HK-2 (cell line): ENCODE results near the gene FKBP4.
"Not testable (repeated sequence)": the region's sequence is repeated elsewhere in the genome, so short reads cannot be mapped to it uniquely, and the experiment has no call there.

Experiments
- DNase-seq: peaks from one replicate; pipeline ENCODE4 v3.0.0-alpha.2; 2018; ENCODE audit not compliant: unreplicated experiment

Gene FKBP4, protein sequence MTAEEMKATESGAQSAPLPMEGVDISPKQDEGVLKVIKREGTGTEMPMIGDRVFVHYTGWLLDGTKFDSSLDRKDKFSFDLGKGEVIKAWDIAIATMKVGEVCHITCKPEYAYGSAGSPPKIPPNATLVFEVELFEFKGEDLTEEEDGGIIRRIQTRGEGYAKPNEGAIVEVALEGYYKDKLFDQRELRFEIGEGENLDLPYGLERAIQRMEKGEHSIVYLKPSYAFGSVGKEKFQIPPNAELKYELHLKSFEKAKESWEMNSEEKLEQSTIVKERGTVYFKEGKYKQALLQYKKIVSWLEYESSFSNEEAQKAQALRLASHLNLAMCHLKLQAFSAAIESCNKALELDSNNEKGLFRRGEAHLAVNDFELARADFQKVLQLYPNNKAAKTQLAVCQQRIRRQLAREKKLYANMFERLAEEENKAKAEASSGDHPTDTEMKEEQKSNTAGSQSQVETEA

GRCh38 chr12:2794736-2795289 lies at the start of gene FKBP4:
FKBP4 (plus strand) TSS chr12:2794970; CDS start chr12:2795140, 170 bp downstream.
- peak; percentile 80 for DNase-seq

- DNase-seq = no peak
Observed at GRCh38 chr12:2745655-2746054, 49.1 kb upstream of the FKBP4 start.

- DNase-seq = no peak
Observed at GRCh38 chr12:2749580-2749979, 45.2 kb upstream of the FKBP4 start.

GRCh38 chr12:2750185-2750584 lies 44.6 kb upstream of the FKBP4 start:
- DNase-seq = no peak

GRCh38 chr12:2751230-2751629 lies 43.5 kb upstream of the FKBP4 start:
- no peak for DNase-seq

GRCh38 chr12:2751686-2752085 lies 43.1 kb upstream of the FKBP4 start:
- no peak for DNase-seq

DNA sequence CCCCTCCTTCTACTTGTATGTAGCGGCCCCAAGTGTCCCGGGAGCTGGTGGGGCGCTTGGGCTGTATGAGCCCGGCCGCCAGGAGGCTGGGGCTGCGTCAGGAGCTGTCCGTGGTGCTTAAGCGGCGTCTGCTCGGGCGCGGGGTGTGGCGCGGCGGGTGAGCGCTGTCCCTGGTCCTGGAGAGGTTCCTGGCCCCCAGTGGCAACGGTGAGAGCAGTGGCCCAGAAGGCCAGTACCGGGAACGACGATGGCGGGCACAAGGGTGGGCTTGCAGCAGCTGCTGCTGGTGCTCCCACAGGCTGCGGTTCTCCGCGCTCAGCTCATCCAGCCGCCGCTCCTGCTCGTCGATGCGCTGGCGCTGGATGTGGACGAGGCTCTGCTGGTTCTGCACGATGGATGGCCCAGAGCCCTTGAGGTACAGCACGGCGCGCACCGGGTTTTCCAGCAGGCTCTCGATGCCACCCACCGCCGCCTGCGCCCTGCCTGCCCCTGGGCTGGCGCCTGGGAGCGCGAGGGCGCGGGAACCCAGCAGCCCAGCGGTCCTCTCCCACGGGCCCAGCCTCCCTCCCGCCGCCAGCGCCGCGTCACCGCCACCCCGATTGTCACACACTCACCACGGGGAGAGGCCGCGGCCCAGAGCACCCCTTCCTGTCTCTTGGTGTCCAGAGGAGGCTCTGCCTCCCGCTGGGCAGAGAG lies 41.9 kb upstream of the FKBP4 start:
- DNase-seq = peak; percentile 84

DNA sequence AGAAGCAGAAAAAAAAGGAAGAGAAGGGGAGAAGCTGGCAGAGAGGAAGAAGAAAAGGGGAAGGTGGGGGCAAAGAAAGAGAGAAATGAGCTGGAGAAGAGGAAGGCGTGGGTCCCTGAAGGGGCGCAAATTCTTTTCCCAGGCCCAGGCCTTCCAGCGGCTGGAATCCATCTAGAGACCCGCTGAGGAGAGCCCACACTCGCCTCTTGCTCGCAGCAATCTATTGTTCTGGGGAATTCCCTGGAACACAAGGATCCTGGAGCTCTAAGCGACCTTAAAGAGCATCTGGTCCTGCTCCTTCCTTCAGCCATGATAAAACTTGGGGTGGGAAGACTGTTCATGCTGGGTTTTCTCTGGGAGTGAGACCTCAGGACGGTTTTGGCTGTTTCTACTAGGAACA lies 41.2 kb upstream of the FKBP4 start:
- DNase-seq = no peak

DNA sequence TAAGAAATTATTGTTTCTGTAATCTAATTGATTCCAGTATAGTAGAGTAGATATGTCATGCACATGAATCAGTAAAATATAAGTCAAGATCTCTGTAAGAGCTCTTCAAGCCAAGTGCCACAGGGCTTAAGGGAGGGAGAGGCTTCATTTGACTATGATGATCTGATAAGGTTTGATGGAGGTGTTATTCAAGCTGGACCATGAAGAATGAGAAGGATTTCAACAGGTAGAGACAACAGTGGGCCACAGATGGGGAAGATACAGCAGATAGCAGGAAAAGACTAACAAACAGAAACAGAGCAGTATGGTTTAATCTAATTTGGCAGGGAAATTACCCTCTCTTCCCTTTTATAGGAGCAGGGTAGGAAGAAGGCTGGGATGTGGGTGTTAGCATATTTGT lies 40.6 kb upstream of the FKBP4 start:
- no peak for DNase-seq

DNA sequence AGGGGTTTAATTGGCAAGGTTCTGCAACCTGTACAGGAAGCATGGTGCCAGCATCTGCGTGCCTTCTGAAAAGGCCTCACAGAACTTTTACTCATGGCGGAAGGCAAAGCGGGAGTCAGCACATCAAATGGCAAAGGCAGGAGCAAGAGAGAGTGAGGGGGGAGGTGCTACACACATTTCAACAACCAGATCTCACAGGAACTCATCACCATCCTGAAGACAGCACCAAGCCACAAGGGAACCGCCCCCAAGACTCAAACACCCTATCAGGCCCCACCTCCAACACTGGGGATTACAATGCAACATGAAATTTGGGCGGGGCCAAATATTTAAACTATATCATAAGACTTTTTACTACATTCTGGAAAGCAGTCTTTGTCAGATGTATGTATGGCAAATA lies 38.0 kb upstream of the FKBP4 start:
- no peak for DNase-seq

GRCh38 chr12:2759733-2760132 lies 35.0 kb upstream of the FKBP4 start:
- no peak for DNase-seq

GRCh38 chr12:2764398-2764797 lies 30.4 kb upstream of the FKBP4 start:
- DNase-seq = no peak

DNA sequence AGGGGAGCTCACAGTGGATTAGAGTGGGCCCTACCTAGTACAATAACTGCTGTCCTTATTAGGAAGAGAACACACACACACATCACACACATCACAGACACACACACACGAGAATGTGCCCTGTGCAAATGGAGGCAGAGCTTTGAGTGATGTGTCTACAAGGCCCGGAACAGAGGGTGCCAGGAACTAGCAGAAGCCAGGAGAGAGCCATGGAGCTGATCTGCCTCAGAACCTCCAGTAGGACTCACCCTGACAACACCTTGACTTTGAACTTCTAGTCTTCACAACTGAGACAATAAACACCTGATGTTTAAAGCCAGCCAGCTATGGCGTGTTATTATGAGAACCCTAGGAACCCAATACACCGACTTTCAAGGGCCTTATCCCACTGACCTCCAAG lies 29.7 kb upstream of the FKBP4 start:
- no peak for DNase-seq

DNA sequence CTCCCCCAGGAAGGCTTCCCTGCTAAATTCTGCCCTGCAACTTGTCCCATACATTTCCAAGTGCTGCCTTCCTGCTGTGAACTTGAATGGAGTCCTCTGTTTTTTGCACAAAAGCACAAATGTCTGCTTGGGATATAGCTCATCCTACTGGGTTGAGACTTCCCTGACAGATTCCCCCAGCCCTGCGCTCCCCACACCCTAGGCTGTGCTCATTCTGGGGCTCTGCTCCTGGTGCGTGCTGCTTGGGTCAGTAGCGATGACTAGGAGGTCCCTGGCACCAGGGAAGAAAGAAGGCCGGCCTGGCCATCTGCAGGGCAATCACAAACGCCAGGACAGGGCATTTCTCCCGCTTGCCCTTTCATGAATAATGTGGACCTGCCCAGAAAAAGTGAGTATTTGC lies 29.2 kb upstream of the FKBP4 start:
- no peak for DNase-seq

DNA sequence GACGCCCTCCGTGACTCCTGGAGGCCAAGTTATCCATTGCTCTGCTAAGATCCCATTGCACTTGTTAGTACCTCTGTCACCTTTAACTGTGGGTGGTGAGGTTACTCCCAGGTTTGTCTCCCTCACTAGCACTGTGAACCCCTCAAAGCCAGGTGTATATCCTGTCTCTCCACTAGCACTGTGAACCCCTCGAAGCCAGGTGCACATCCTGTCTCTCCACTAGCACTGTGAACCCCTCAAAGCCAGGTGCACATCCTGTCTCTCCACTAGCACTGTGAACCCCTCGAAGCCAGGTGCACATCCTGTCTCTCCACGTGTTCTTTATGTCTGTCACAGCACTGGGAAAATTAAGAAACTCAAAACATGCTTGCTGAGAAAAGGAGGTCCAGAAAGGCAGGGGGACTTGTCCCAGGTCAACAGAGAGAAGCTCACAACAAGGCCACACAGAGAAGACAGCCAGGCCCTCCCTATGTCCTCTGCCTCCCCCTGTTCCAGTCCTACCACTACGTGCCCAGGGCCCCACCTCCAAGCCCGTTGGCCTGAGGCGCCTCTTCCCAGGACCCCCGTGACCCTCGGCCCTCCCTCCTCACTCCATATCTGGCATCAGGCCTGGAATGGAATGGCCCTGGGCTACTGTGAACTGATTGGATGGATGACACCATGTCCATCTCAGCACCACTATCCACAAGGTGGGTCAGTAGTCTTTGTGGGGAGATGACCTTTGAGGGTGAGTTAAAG lies 26.4 kb upstream of the FKBP4 start:
- DNase-seq = no peak

GRCh38 chr12:2769866-2770533 lies 24.8 kb upstream of the FKBP4 start:
- no peak for DNase-seq

GRCh38 chr12:2770544-2770943 lies 24.2 kb upstream of the FKBP4 start:
- DNase-seq = not testable (repeated sequence)

- DNase-seq = no peak
Observed at GRCh38 chr12:2772370-2772769, 22.4 kb upstream of the FKBP4 start.

GRCh38 chr12:2773199-2773875 lies 21.4 kb upstream of the FKBP4 start:
- no peak for DNase-seq

DNA sequence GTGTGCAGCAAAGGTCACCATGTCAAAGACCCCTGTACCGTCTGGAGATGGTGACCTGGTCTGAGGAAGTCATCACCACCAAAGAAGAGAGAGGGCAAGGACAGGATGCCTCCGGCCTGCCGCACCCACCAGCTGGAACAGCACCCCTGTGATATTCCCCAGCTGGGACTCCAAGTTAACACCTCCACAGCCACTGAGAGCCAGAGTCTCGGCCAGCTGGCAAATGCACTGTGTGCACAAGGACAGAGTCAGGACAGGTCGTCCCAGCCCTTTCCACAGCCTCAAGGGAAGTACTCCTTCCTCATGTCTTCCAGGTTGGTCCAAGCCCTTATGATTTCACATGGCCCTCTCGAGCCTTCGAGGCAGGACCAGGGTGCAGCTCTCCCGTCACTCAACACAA lies 19.3 kb upstream of the FKBP4 start:
- no peak for DNase-seq
